ENCODE results near the gene TMEM183A.
"Not testable (repeated sequence)": the region's sequence is repeated elsewhere in the genome, so short reads cannot be mapped to it uniquely, and the experiment has no call there.

The TMEM183A gene

GRCh38 chr1:203006948-203007871 is at the start of gene TMEM183A:
Gene TMEM183A, plus strand, starts transcription at chr1:203007374. Its CDS starts 92 bp downstream, at chr1:203007466.
- DNase-seq (ENCODE audit: low spot score) = peak; percentile 99

- peak; percentile 92 for DNase-seq (ENCODE audit: low spot score)
These were observed 49.2 kb upstream of the TMEM183A start, which contains the start of gene ADIPOR1 for GRCh38 chr1:202957733-202958543. Gene ADIPOR1, minus strand, starts transcription at chr1:202958312. Its CDS starts 7,242 bp downstream, at chr1:202951070.

GRCh38 chr1:202958544-202959275 is 48.5 kb upstream of the TMEM183A start:
- DNase-seq (ENCODE audit: low spot score) = no peak

GRCh38 chr1:202959276-202959620 is 47.9 kb upstream of the TMEM183A start:
- DNase-seq (ENCODE audit: low spot score) = no peak

- DNase-seq (ENCODE audit: low spot score) = no peak
These were observed 45.8 kb upstream of the TMEM183A start for GRCh38 chr1:202961220-202961880.

- DNase-seq (ENCODE audit: low spot score) = no peak
These were observed 42.3 kb upstream of the TMEM183A start for GRCh38 chr1:202964791-202965410.

- DNase-seq (ENCODE audit: low spot score) = no peak
These were observed 41.8 kb upstream of the TMEM183A start for GRCh38 chr1:202965422-202965821.

GRCh38 chr1:202966006-202966898 is 40.9 kb upstream of the TMEM183A start:
- DNase-seq (ENCODE audit: low spot score) = no peak

GRCh38 chr1:202967684-202968281 is 39.4 kb upstream of the TMEM183A start:
- DNase-seq (ENCODE audit: low spot score) = peak; percentile 56

GRCh38 chr1:202968351-202968750 is 38.8 kb upstream of the TMEM183A start:
- peak; percentile 26 for DNase-seq (ENCODE audit: low spot score)

GRCh38 chr1:202968895-202969295 is 38.3 kb upstream of the TMEM183A start:
- DNase-seq (ENCODE audit: low spot score) = peak; percentile 87

GRCh38 chr1:202972046-202972445 is 35.1 kb upstream of the TMEM183A start:
- DNase-seq (ENCODE audit: low spot score) = no peak

- no peak for DNase-seq (ENCODE audit: low spot score)
These were observed 32.3 kb upstream of the TMEM183A start for GRCh38 chr1:202974856-202975255.

- DNase-seq (ENCODE audit: low spot score) = no peak
These were observed 30.5 kb upstream of the TMEM183A start for GRCh38 chr1:202976633-202977032.

- DNase-seq (ENCODE audit: low spot score) = no peak
These were observed 27.7 kb upstream of the TMEM183A start for GRCh38 chr1:202979459-202979858.

GRCh38 chr1:202981939-202982338 is 25.2 kb upstream of the TMEM183A start:
- no peak for DNase-seq (ENCODE audit: low spot score)

GRCh38 chr1:202982715-202983430 is 24.3 kb upstream of the TMEM183A start:
- no peak for DNase-seq (ENCODE audit: low spot score)

GRCh38 chr1:202986120-202986519 is 21.1 kb upstream of the TMEM183A start:
- not testable (repeated sequence) for DNase-seq (ENCODE audit: low spot score)

GRCh38 chr1:202987255-202987654 is 19.9 kb upstream of the TMEM183A start:
- DNase-seq (ENCODE audit: low spot score) = no peak

Measured in hematopoietic multipotent progenitor cell treated with erythropoietin and hydrocortisone succinate and interleukin-3 and kit ligand, for 17 days (in vitro differentiated cells).